ENCODE results near the gene PRKCA.

- TF ChIP-seq ZNF274 (IDR thresholded peaks at IDR 0.05; ENCODE audit: low read depth, low read length) (no peak), SUZ12 (IDR thresholded peaks at IDR 0.05; ENCODE audit: extremely low read depth, insufficient read depth, insufficient read length) (no peak)
These were observed 167.5 kb downstream of the PRKCA start for GRCh38 chr17:66469890-66470289.

Data from NT2/D1 (cell line).